ENCODE measurements around the gene ATP2B1.
"Not testable (repeated sequence)": the region's sequence is repeated elsewhere in the genome, so short reads cannot be mapped to it uniquely, and the experiment has no call there.

ATP2B1 gene

GRCh38 chr12:89708565-89709156 lies at the start of gene ATP2B1:
Gene ATP2B1 (minus strand): TSS chr12:89708838. CDS start chr12:89655886, 52,952 bp downstream.
- DNase-seq, result peak; percentile 88

- DNase-seq, result not testable (repeated sequence)
These were observed 49.3 kb upstream of the ATP2B1 start for GRCh38 chr12:89757987-89758386.

- DNase-seq, result peak; percentile 7
These were observed 48.2 kb upstream of the ATP2B1 start for GRCh38 chr12:89756585-89757398.

- no peak for DNase-seq
These were observed 47.6 kb upstream of the ATP2B1 start for GRCh38 chr12:89756194-89756584.

GRCh38 chr12:89753997-89754396 lies 45.4 kb upstream of the ATP2B1 start:
- no peak for DNase-seq

- no peak for DNase-seq
These were observed 43.7 kb upstream of the ATP2B1 start for GRCh38 chr12:89752341-89752740.

- DNase-seq, result no peak
These were observed 42.0 kb upstream of the ATP2B1 start for GRCh38 chr12:89750389-89751351.

GRCh38 chr12:89748791-89749190 lies 40.2 kb upstream of the ATP2B1 start:
- DNase-seq, result no peak

GRCh38 chr12:89745286-89745685 lies 36.6 kb upstream of the ATP2B1 start:
- DNase-seq, result no peak

- no peak for DNase-seq
These were observed 33.8 kb upstream of the ATP2B1 start for GRCh38 chr12:89742337-89743022.

GRCh38 chr12:89740943-89741342 lies 32.3 kb upstream of the ATP2B1 start:
- DNase-seq, result no peak

- DNase-seq, result no peak
These were observed 28.4 kb upstream of the ATP2B1 start for GRCh38 chr12:89736995-89737394.

- no peak for DNase-seq
These were observed 25.1 kb upstream of the ATP2B1 start for GRCh38 chr12:89733579-89734201.

GRCh38 chr12:89732522-89732921 lies 23.9 kb upstream of the ATP2B1 start:
- DNase-seq, result no peak

- DNase-seq, result no peak
These were observed 23.0 kb upstream of the ATP2B1 start for GRCh38 chr12:89731614-89732013.

GRCh38 chr12:89731089-89731488 lies 22.5 kb upstream of the ATP2B1 start:
- no peak for DNase-seq

- no peak for DNase-seq
These were observed 21.4 kb upstream of the ATP2B1 start for GRCh38 chr12:89729946-89730459.

GRCh38 chr12:89723276-89723675 lies 14.6 kb upstream of the ATP2B1 start:
- DNase-seq, result no peak

- DNase-seq, result no peak
These were observed 12.8 kb upstream of the ATP2B1 start for GRCh38 chr12:89721291-89721987.

GRCh38 chr12:89717759-89718523 lies 9.3 kb upstream of the ATP2B1 start:
- DNase-seq, result no peak

Measured in CD4-positive, alpha-beta T cell treated with Interleukin-6 for 4 hours (primary cell).